PC-9 (cell line): Measurements from ENCODE around the gene IRX4.
"Not testable (repeated sequence)": the region's sequence is repeated elsewhere in the genome, so short reads cannot be mapped to it uniquely, and the experiment has no call there.

Experiments
- CTCF ChIP-seq: fragments of 200-600 bp; sonication (generic); conservative IDR thresholded peaks from 2 replicates; pipeline ENCODE4 v1.6.1; 2017; ENCODE audit warnings: mixed run types, antibody characterized with exemption, mild to moderate bottlenecking, moderate library complexity
- EZH2 ChIP-seq: fragments of 200-600 bp; sonication (generic); IDR thresholded peaks from 2 replicates; pipeline ENCODE4 v1.8.0; 2017; ENCODE audit warnings: antibody characterized with exemption, low read depth

- TF ChIP-seq CTCF, EZH2: not testable (repeated sequence)
Observed at GRCh38 chr5:1870435-1871272, 12.1 kb downstream of the IRX4 start.
